22Rv1 (cell line): Measurements from ENCODE around the gene GGA1.

Experiments
- H3K27ac ChIP-seq: fragments of 450-650 bp; 2 replicates; pipeline ENCODE4 v1.5.1; 2017
- CTCF ChIP-seq: fragments of 450-650 bp; IDR thresholded peaks from 2 replicates; pipeline ENCODE4 v1.5.1; 2017; ENCODE audit warnings: mild to moderate bottlenecking
- ZFX ChIP-seq: fragments of 450-650 bp; IDR thresholded peaks from 2 replicates; pipeline ENCODE4 v1.6.1; 2017; ENCODE audit warnings: antibody characterized with exemption, borderline replicate concordance

The GGA1 gene

GRCh38 chr22:37627545-37627944 is 18.9 kb downstream of the GGA1 start:
- H3K27ac ChIP-seq: no peak overlapping the region
- no peak for TF ChIP-seq CTCF

GRCh38 chr22:37628830-37629229 is 20.2 kb downstream of the GGA1 start:
- TF ChIP-seq ZFX (no peak), CTCF (no peak)
- H3K27ac ChIP-seq: no peak overlapping the region

GRCh38 chr22:37629928-37630327 is 21.3 kb downstream of the GGA1 start:
- no peak overlapping the region for H3K27ac ChIP-seq
- TF ChIP-seq CTCF: no peak
- no peak for TF ChIP-seq ZFX

GRCh38 chr22:37630839-37631435 is 22.3 kb downstream of the GGA1 start:
- TF ChIP-seq CTCF (no peak), ZFX (no peak)

GRCh38 chr22:37631448-37632173 is 23.0 kb downstream of the GGA1 start:
- H3K27ac ChIP-seq: no peak overlapping the region

More at GRCh38 chr22:37630839-37631435, 22.3 kb downstream of the GGA1 start:
- no peak overlapping the region for H3K27ac ChIP-seq

GRCh38 chr22:37632174-37633088 is 23.8 kb downstream of the GGA1 start:
- H3K27ac ChIP-seq: no peak overlapping the region
- no peak for TF ChIP-seq ZFX
- no peak for TF ChIP-seq CTCF

More at GRCh38 chr22:37631448-37632173, 23.0 kb downstream of the GGA1 start:
- TF ChIP-seq ZFX (no peak), CTCF (no peak)
